ENCODE data around the gene PPP2R2C. TPM values are rescaled to one million over a fixed set of nuclear protein-coding genes. Genes with fewer than 3 reads are reported as not detected.

The PPP2R2C gene
- total RNA-seq, 5 donors from 2014 or later (not counting 1 experiment from before 2014, with no cell fraction given): 0.20 TPM; not detected in 4

GRCh38 chr4:6471307-6472007 lies 957 bp downstream of the PPP2R2C start:
- POLR2A ChIA-PET: no interaction called here
- Mint-ChIP-seq H3K27ac (no peak overlapping the region), H3K4me1 (peaks cover 0 to 10% (median 8%) of the 10 kb centered on the region in 3 donors), H3K27me3 (peaks cover 57 to 74% of the 10 kb centered on the region in 2 donors), H3K4me3 (peak overlapping the region in 1 of 3 donors; percentile 27), H3K36me3 (no peaks in the 10 kb centered on the region), H3K9me3 (no peaks in the 10 kb centered on the region)
- Histone ChIP-seq H3K27me3 (replicated peaks in 1 of 2; ENCODE audit: control insufficient read depth in 2 of 2, extremely low read depth in 1 of 2, insufficient read depth in 2 of 2, low read length in 1 of 2) (peaks cover 13 to 63% of the 10 kb centered on the region in 2 experiments), H3K9me3 (no peaks in the 10 kb centered on the region), H3K27ac (ENCODE audit: low read length) (no peak overlapping the region), H3K4me1 (ENCODE audit: control insufficient read depth in 1 of 2, extremely low read depth in 1 of 2, insufficient read depth in 2 of 2, low read length in 2 of 2) (peaks cover 0 to 9% of the 10 kb centered on the region in 2 experiments), H3K36me3 (ENCODE audit: control insufficient read depth in 2 of 2, extremely low read depth in 1 of 2, insufficient read depth in 1 of 2, low read length in 1 of 2) (no peaks in the 10 kb centered on the region), H3K4me3 (ENCODE audit: control insufficient read depth in 1 of 2, extremely low read depth in 1 of 2, low read length in 1 of 2) (no peak overlapping the region)
- DNase-seq (no peak), ATAC-seq (replicated peaks in 1 of 4) (no peak)
- CTCF ChIA-PET: no interaction called here
- 6% methylated on average over 12 of the region's 28 CpGs for WGBS (ENCODE audit: insufficient coverage)

GRCh38 chr4:6470502-6471306 lies 1.7 kb downstream of the PPP2R2C start:
- peaks cover 52 to 72% of the 10 kb centered on the region in 2 donors for H3K27me3 Mint-ChIP-seq
- peaks cover 0 to 10% (median 8%) of the 10 kb centered on the region in 3 donors for H3K4me1 Mint-ChIP-seq
- WGBS (ENCODE audit: insufficient coverage): under 1% methylated on average over 85 of the region's 85 CpGs
- H3K9me3 Mint-ChIP-seq: no peaks in the 10 kb centered on the region
- H3K4me3 Mint-ChIP-seq: peak overlapping the region; percentile 41 to 56 (median 43)
- ChIA-PET POLR2A (no interaction called here), CTCF (no interaction called here)
- Histone ChIP-seq H3K9me3 (no peaks in the 10 kb centered on the region), H3K27ac (ENCODE audit: low read length) (no peak overlapping the region), H3K36me3 (ENCODE audit: control insufficient read depth in 2 of 2, extremely low read depth in 1 of 2, insufficient read depth in 1 of 2, low read length in 1 of 2) (no peaks in the 10 kb centered on the region), H3K27me3 (replicated peaks in 1 of 2; ENCODE audit: control insufficient read depth in 2 of 2, extremely low read depth in 1 of 2, insufficient read depth in 2 of 2, low read length in 1 of 2) (peaks cover 13 to 63% of the 10 kb centered on the region in 2 experiments), H3K4me3 (ENCODE audit: control insufficient read depth in 1 of 2, extremely low read depth in 1 of 2, low read length in 1 of 2) (no peak overlapping the region), H3K4me1 (ENCODE audit: control insufficient read depth in 1 of 2, extremely low read depth in 1 of 2, insufficient read depth in 2 of 2, low read length in 2 of 2) (peaks cover 0 to 9% of the 10 kb centered on the region in 2 experiments)
- DNase-seq: no peak
- peak in 1 of 4 experiments; percentile 42 for ATAC-seq (replicated peaks in 1 of 4)
- no peaks in the 10 kb centered on the region for H3K36me3 Mint-ChIP-seq
- H3K27ac Mint-ChIP-seq: no peak overlapping the region

GRCh38 chr4:6469898-6470501 lies 2.4 kb downstream of the PPP2R2C start:
- no peak overlapping the region for H3K27ac Mint-ChIP-seq
- peaks cover 45 to 65% of the 10 kb centered on the region in 2 donors for H3K27me3 Mint-ChIP-seq
- H3K9me3 ChIP-seq: no peaks in the 10 kb centered on the region
- no peaks in the 10 kb centered on the region for H3K36me3 ChIP-seq (ENCODE audit: control insufficient read depth in 2 of 2, extremely low read depth in 1 of 2, insufficient read depth in 1 of 2, low read length in 1 of 2)
- peaks cover 13 to 59% of the 10 kb centered on the region in 2 experiments for H3K27me3 ChIP-seq (replicated peaks in 1 of 2; ENCODE audit: control insufficient read depth in 2 of 2, extremely low read depth in 1 of 2, insufficient read depth in 2 of 2, low read length in 1 of 2)
- ATAC-seq (replicated peaks in 1 of 4): no peak
- 66% methylated on average over 16 of the region's 18 CpGs for WGBS (ENCODE audit: insufficient coverage)
- no peak for DNase-seq
- H3K4me3 ChIP-seq (ENCODE audit: control insufficient read depth in 1 of 2, extremely low read depth in 1 of 2, low read length in 1 of 2): no peak overlapping the region
- H3K4me1 ChIP-seq (ENCODE audit: control insufficient read depth in 1 of 2, extremely low read depth in 1 of 2, insufficient read depth in 2 of 2, low read length in 2 of 2): peaks cover 0 to 9% of the 10 kb centered on the region in 2 experiments
- no peak overlapping the region for H3K27ac ChIP-seq (ENCODE audit: low read length)
- H3K4me1 Mint-ChIP-seq: peaks cover 0 to 10% (median 8%) of the 10 kb centered on the region in 3 donors
- peak overlapping the region; percentile 41 to 56 (median 43) for H3K4me3 Mint-ChIP-seq
- H3K9me3 Mint-ChIP-seq: no peaks in the 10 kb centered on the region
- no peaks in the 10 kb centered on the region for H3K36me3 Mint-ChIP-seq
- CTCF ChIA-PET: no interaction called here
- POLR2A ChIA-PET: no interaction called here

GRCh38 chr4:6469144-6469543 lies 3.3 kb downstream of the PPP2R2C start:
- Histone ChIP-seq H3K4me1 (ENCODE audit: control insufficient read depth in 1 of 2, extremely low read depth in 1 of 2, insufficient read depth in 2 of 2, low read length in 2 of 2) (peaks cover 0 to 9% of the 10 kb centered on the region in 2 experiments), H3K4me3 (ENCODE audit: control insufficient read depth in 1 of 2, extremely low read depth in 1 of 2, low read length in 1 of 2) (no peak overlapping the region), H3K9me3 (no peaks in the 10 kb centered on the region), H3K27me3 (replicated peaks in 1 of 2; ENCODE audit: control insufficient read depth in 2 of 2, extremely low read depth in 1 of 2, insufficient read depth in 2 of 2, low read length in 1 of 2) (peaks cover 13 to 52% of the 10 kb centered on the region in 2 experiments), H3K27ac (ENCODE audit: low read length) (no peak overlapping the region), H3K36me3 (ENCODE audit: control insufficient read depth in 2 of 2, extremely low read depth in 1 of 2, insufficient read depth in 1 of 2, low read length in 1 of 2) (no peaks in the 10 kb centered on the region)
- Mint-ChIP-seq H3K4me1 (peaks cover 0 to 10% (median 8%) of the 10 kb centered on the region in 3 donors), H3K36me3 (no peaks in the 10 kb centered on the region), H3K9me3 (no peaks in the 10 kb centered on the region), H3K4me3 (no peak overlapping the region), H3K27ac (no peak overlapping the region), H3K27me3 (peaks cover 38 to 63% of the 10 kb centered on the region in 2 donors)
- DNase-seq (no peak), ATAC-seq (replicated peaks in 1 of 4) (no peak)
- ChIA-PET POLR2A (no interaction called here), CTCF (no interaction called here)
- 51% methylated on average over 2 of the region's 3 CpGs for WGBS (ENCODE audit: insufficient coverage)

- ATAC-seq (replicated peaks in 1 of 4): no peak
- 71% methylated on average over 1 of the region's 1 CpG for WGBS (ENCODE audit: insufficient coverage)
- Mint-ChIP-seq H3K27me3 (peaks cover 40 to 61% of the 10 kb centered on the region in 2 donors), H3K9me3 (no peaks in the 10 kb centered on the region), H3K4me3 (no peak overlapping the region), H3K27ac (no peak overlapping the region), H3K36me3 (no peaks in the 10 kb centered on the region), H3K4me1 (peaks cover 0 to 10% (median 8%) of the 10 kb centered on the region in 3 donors)
- H3K9me3 ChIP-seq: no peaks in the 10 kb centered on the region
- DNase-seq: no peak
- H3K27ac ChIP-seq (ENCODE audit: low read length): no peak overlapping the region
- ChIA-PET POLR2A (no interaction called here), CTCF (no interaction called here)
- peaks cover 13 to 45% of the 10 kb centered on the region in 2 experiments for H3K27me3 ChIP-seq (replicated peaks in 1 of 2; ENCODE audit: control insufficient read depth in 2 of 2, extremely low read depth in 1 of 2, insufficient read depth in 2 of 2, low read length in 1 of 2)
- no peaks in the 10 kb centered on the region for H3K36me3 ChIP-seq (ENCODE audit: control insufficient read depth in 2 of 2, extremely low read depth in 1 of 2, insufficient read depth in 1 of 2, low read length in 1 of 2)
- H3K4me1 ChIP-seq (ENCODE audit: control insufficient read depth in 1 of 2, extremely low read depth in 1 of 2, insufficient read depth in 2 of 2, low read length in 2 of 2): peaks cover 0 to 9% of the 10 kb centered on the region in 2 experiments
- no peak overlapping the region for H3K4me3 ChIP-seq (ENCODE audit: control insufficient read depth in 1 of 2, extremely low read depth in 1 of 2, low read length in 1 of 2)
Observed at GRCh38 chr4:6468376-6468775, 4.0 kb downstream of the PPP2R2C start.

- Mint-ChIP-seq H3K27ac (no peak overlapping the region), H3K36me3 (no peaks in the 10 kb centered on the region), H3K27me3 (peaks cover 35 to 56% of the 10 kb centered on the region in 2 donors), H3K9me3 (no peaks in the 10 kb centered on the region), H3K4me1 (peaks cover 0 to 6% (median 4%) of the 10 kb centered on the region in 3 donors), H3K4me3 (no peak overlapping the region)
- no peaks in the 10 kb centered on the region for H3K9me3 ChIP-seq
- peaks cover 0 to 9% of the 10 kb centered on the region in 2 experiments for H3K4me1 ChIP-seq (ENCODE audit: control insufficient read depth in 1 of 2, extremely low read depth in 1 of 2, insufficient read depth in 2 of 2, low read length in 2 of 2)
- no peak overlapping the region for H3K4me3 ChIP-seq (ENCODE audit: control insufficient read depth in 1 of 2, extremely low read depth in 1 of 2, low read length in 1 of 2)
- CTCF ChIA-PET: no interaction called here
- H3K36me3 ChIP-seq (ENCODE audit: control insufficient read depth in 2 of 2, extremely low read depth in 1 of 2, insufficient read depth in 1 of 2, low read length in 1 of 2): no peaks in the 10 kb centered on the region
- no peak for DNase-seq
- peaks cover 13 to 39% of the 10 kb centered on the region in 2 experiments for H3K27me3 ChIP-seq (replicated peaks in 1 of 2; ENCODE audit: control insufficient read depth in 2 of 2, extremely low read depth in 1 of 2, insufficient read depth in 2 of 2, low read length in 1 of 2)
- ATAC-seq (replicated peaks in 1 of 4): no peak
- no peak overlapping the region for H3K27ac ChIP-seq (ENCODE audit: low read length)
- 63% methylated on average over 6 of the region's 6 CpGs for WGBS (ENCODE audit: insufficient coverage)
- POLR2A ChIA-PET: no interaction called here
Observed at GRCh38 chr4:6467600-6467999, 4.8 kb downstream of the PPP2R2C start.
